ENCODE measurements around the gene SLC8A1.

SLC8A1 gene

GRCh38 chr2:40254611-40255010, 197.3 kb downstream of the SLC8A1 start:
- H3K4me3 ChIP-seq (ENCODE audit: low read depth, low read length), result no peak overlapping the region

GRCh38 chr2:40251137-40251536, 200.8 kb downstream of the SLC8A1 start:
- H3K4me3 ChIP-seq (ENCODE audit: low read depth, low read length), result no peak overlapping the region

GRCh38 chr2:40249577-40249976, 202.3 kb downstream of the SLC8A1 start:
- no peak overlapping the region for H3K4me3 ChIP-seq (ENCODE audit: low read depth, low read length)

- no peak overlapping the region for H3K4me3 ChIP-seq (ENCODE audit: low read depth, low read length)
These were observed 203.6 kb downstream of the SLC8A1 start for GRCh38 chr2:40248294-40248693.

- H3K4me3 ChIP-seq (ENCODE audit: low read depth, low read length), result no peak overlapping the region
These were observed 207.2 kb downstream of the SLC8A1 start for GRCh38 chr2:40244675-40245074.

GRCh38 chr2:40244251-40244650, 207.6 kb downstream of the SLC8A1 start:
- H3K4me3 ChIP-seq (ENCODE audit: low read depth, low read length), result no peak overlapping the region

- no peak overlapping the region for H3K4me3 ChIP-seq (ENCODE audit: low read depth, low read length)
These were observed 208.2 kb downstream of the SLC8A1 start for GRCh38 chr2:40243581-40244187.

GRCh38 chr2:40242315-40242714, 209.6 kb downstream of the SLC8A1 start:
- no peak overlapping the region for H3K4me3 ChIP-seq (ENCODE audit: low read depth, low read length)

- no peak overlapping the region for H3K4me3 ChIP-seq (ENCODE audit: low read depth, low read length)
These were observed 211.8 kb downstream of the SLC8A1 start for GRCh38 chr2:40240070-40240469.

- no peak overlapping the region for H3K4me3 ChIP-seq (ENCODE audit: low read depth, low read length)
These were observed 221.0 kb downstream of the SLC8A1 start for GRCh38 chr2:40230707-40231432.

GRCh38 chr2:40230186-40230585, 221.7 kb downstream of the SLC8A1 start:
- H3K4me3 ChIP-seq (ENCODE audit: low read depth, low read length), result no peak overlapping the region

- no peak overlapping the region for H3K4me3 ChIP-seq (ENCODE audit: low read depth, low read length)
These were observed 223.6 kb downstream of the SLC8A1 start for GRCh38 chr2:40228310-40228709.

- no peak overlapping the region for H3K4me3 ChIP-seq (ENCODE audit: low read depth, low read length)
These were observed 224.7 kb downstream of the SLC8A1 start for GRCh38 chr2:40227210-40227609.

- H3K4me3 ChIP-seq (ENCODE audit: low read depth, low read length), result no peak overlapping the region
These were observed 225.3 kb downstream of the SLC8A1 start for GRCh38 chr2:40226637-40227036.

GRCh38 chr2:40225670-40226210, 226.2 kb downstream of the SLC8A1 start:
- no peak overlapping the region for H3K4me3 ChIP-seq (ENCODE audit: low read depth, low read length)

GRCh38 chr2:40224318-40224717, 227.6 kb downstream of the SLC8A1 start:
- H3K4me3 ChIP-seq (ENCODE audit: low read depth, low read length), result no peak overlapping the region

- H3K4me3 ChIP-seq (ENCODE audit: low read depth, low read length), result no peak overlapping the region
These were observed 231.5 kb downstream of the SLC8A1 start for GRCh38 chr2:40220177-40220925.

GRCh38 chr2:40219141-40219540, 232.7 kb downstream of the SLC8A1 start:
- no peak overlapping the region for H3K4me3 ChIP-seq (ENCODE audit: low read depth, low read length)

GRCh38 chr2:40218679-40219078, 233.2 kb downstream of the SLC8A1 start:
- H3K4me3 ChIP-seq (ENCODE audit: low read depth, low read length), result no peak overlapping the region

GRCh38 chr2:40213619-40214018, 238.3 kb downstream of the SLC8A1 start:
- no peak overlapping the region for H3K4me3 ChIP-seq (ENCODE audit: low read depth, low read length)

GRCh38 chr2:40213071-40213470, 238.8 kb downstream of the SLC8A1 start:
- H3K4me3 ChIP-seq (ENCODE audit: low read depth, low read length), result no peak overlapping the region

GRCh38 chr2:40210968-40211353, 240.9 kb downstream of the SLC8A1 start:
- no peak overlapping the region for H3K4me3 ChIP-seq (ENCODE audit: low read depth, low read length)
